CD4-positive, alpha-beta T cell treated with Interleukin-17A for 4 hours (primary cell): ENCODE measurements around the gene DIP2C.
"Not testable (repeated sequence)": the region's sequence is repeated elsewhere in the genome, so short reads cannot be mapped to it uniquely, and the experiment has no call there.

Source experiments
- DNase-seq: peaks from one replicate; pipeline ENCODE4 v3.0.0-alpha.2; 2020; ENCODE audit warnings: mixed read lengths

DIP2C gene

DNA sequence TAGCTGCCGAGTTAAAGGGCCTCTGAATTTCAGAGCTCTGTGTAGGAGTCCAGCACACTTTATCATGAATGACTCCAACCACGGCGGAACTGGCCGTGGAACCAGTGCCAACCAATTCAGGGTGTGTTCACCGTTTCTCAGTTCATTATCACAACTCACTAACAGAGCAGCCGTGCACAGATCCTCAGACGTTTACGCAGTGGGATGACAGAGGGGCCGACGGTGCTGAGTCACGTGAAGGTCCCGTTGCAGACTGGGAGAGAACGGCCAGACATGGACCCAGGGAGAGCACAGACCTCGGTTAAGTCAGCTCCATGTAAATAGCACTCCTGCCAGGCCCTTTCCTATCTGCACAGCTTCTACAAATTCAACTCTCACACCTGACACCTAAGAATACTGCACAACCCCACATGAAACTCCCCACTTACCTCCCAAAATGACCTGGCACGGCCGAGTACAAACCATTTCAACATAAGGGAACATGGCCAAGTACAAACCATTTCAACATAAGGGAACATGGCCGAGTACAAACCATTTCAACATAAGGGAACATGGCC, 95.5 kb downstream of the DIP2C start:
- DNase-seq: no peak

DNA sequence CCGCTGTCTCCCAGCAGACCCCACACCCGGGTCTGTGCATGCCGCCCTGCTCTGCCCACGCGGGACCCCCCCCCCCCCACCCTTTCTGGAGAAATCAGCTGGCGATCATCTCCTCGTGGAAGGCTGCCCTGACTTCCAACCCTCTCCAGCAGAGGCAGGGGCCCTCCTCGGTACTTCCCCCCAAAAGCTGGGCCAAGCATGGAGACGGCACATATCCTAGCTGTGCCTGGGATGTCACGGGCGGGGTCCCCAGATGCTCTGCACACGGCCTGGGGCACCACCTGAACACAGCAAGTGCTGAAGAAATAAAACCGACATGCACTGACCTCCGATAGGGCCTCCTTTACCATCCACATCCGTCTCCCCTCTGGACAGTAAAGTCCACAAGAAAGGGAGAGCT, 96.0 kb downstream of the DIP2C start:
- DNase-seq: no peak

DNA sequence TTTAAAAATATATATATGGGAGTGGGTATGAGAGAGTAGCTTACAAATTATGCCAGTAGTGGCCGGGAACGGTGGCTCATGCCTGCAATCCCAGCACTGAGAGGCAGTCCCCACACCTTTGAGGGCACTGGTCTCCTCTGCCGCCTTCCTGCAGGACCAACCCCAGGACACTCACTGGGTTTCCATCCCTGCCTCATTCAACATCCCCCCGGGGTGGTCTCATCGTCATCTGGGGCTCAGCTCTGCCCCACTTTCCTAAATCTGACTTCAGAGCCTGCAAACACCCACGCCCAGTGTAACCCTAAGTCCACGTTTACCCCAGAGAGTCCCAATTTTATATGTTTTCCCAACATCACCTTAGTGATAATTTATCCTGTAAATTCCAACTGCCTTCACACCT, 96.5 kb downstream of the DIP2C start:
- DNase-seq: no peak

DNA sequence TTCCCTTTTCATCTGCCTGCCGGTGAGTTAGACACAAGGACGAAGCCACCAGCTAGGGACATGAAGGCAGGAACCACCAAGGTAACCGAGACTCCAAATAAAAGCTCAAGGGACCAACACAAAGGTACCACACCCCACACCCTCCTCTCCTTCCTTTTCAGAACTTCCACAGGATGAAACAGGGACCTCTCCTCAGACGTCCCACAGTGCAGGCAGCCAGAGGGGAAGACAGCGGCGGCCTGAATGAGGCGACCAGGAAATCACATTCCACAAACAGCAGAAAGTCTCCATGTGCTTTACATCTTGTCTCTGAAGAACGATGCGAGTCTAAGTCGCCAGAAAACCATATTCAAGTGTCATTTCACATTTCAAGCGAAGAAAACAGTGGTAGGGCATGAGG, 97.8 kb downstream of the DIP2C start:
- DNase-seq: no peak

- DNase-seq: no peak
Measured at GRCh38 chr10:590721-591120, 98.7 kb downstream of the DIP2C start.

DNA sequence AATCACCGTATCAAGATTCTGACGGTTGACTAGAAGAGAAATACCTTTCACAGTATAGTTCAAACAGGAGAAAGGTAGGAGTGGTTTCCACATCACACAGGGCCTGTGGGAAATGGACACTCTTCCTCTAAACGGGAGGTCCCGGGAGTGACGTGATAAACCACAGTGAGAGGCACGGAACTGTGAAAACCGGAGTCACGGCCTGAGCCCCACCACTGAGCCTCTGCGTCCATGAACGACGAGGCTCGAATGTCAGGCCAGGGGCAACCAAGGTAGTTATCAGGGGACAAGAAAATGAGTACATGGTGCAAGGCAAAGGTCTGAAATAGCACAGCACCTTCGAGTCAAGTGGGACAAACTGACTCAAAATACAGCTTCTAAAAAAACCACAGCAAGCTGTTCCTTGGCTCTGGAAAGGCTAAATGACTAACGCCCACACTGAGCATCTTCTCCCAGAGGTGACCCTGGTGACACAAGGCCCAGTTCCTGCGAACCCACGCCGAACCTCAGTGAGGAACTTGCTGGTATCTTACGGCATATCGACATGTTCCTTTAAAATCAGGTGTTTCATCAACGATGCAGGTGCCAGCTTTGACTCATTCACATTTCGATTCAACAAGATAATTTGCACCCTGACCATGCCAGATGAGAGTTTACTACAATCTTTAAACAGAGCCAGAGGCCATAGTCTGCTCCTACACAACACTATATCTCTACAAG, 99.3 kb downstream of the DIP2C start:
- no peak for DNase-seq

- no peak for DNase-seq
Measured at GRCh38 chr10:588246-589165, 101.0 kb downstream of the DIP2C start.

GRCh38 chr10:586716-587115, 102.8 kb downstream of the DIP2C start:
- no peak for DNase-seq

DNA sequence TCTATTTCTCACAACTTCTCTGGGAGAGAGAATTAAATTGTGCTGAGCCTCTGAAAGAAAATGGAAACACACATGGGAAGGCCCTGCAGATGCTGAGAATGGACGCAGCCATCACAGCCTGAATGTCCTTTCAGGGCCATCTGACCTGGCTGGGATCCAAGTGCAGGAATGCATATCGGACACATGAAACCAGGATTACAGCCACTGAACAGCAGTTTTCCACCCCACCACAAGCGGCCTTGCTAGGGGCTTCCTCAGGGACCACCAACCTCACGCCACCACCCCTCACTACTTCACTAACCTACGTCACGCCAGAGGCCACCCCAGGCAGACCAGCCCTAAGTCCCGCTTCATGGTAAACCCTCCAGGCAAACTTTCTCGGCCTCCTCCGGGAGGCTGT, 103.3 kb downstream of the DIP2C start:
- no peak for DNase-seq

DNA sequence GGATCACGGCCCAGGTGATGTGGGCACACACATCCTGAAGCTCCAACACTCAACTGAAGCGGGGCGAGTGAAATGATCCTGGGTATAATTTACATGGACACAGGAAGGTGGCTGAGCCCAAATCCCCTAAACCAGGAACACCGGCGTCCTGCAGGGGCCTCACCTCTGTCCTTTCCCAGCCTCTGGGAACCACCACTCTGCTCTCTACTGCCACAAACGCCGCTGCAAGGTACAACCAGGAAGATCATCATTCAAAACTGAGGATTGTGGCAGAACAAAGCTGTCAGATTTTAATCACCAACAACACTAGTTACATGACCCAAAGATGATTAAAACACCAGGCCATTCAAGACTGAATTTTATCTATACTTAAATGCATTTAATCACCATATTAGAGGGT, 104.0 kb downstream of the DIP2C start:
- no peak for DNase-seq

GRCh38 chr10:584497-585290, 104.8 kb downstream of the DIP2C start:
- not testable (repeated sequence) for DNase-seq

DNA sequence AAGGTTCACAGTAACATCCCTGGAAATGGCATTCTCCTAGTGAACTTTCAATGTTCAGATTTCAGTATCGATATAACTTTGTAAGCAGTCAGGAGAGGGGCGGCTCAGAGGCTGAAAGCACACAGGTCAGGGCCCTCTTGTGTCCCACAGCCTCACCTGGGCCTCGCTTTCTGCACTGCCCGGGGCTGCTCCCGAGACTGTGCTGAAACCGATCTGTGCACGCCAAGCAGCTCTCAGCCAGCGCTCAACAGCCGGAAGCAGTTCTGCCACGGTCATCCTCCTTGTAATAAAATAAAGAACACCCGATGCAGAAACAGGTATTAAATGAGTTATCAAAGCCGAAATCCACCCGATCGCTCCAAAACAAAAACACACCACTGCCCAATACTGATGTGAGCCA, 106.0 kb downstream of the DIP2C start:
- DNase-seq: no peak

DNA sequence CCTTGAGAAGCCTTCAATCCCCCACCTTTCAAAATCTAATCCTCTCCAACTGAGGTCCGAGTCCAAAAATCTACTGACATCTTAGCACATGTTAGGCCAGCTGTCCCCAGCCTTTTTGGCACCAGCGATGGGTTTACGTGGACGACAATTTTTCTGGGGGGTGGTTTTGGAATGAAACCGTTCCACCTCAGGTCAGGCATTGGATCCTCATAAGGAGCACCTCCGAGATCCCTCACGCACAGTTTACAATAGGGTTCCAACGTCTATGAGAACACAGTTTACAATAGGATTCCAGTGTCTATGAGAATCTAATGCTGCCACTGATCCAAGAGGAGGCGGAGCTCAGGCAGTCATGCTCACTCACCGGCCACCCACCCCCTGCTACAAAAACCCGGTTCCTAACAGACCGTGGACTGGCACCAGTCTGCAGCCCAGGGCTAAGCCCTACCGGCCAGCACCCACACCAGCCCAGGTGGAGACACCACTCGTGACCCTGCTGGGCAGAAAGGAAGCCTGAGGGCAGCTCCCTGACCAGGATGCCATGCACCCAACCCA, 107.6 kb downstream of the DIP2C start:
- DNase-seq: no peak

- no peak for DNase-seq
Measured at GRCh38 chr10:580778-581177, 108.7 kb downstream of the DIP2C start.

DNA sequence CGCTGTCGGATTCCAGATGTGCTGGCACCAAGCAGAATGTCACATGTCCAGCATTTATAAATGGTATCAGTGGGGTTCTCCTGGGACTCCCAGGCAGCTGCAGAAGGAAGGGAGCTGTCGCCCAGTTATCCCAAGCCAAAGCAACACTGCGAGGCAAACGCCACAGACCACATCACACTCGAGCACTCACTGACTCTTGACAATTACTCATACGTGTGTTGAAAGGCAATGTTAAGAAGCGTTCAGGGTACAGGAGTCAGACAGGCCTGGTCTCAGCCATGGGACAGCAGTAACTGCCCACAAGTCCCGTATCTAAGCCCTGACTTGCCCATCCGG, 113.4 kb downstream of the DIP2C start:
- DNase-seq: no peak

DNA sequence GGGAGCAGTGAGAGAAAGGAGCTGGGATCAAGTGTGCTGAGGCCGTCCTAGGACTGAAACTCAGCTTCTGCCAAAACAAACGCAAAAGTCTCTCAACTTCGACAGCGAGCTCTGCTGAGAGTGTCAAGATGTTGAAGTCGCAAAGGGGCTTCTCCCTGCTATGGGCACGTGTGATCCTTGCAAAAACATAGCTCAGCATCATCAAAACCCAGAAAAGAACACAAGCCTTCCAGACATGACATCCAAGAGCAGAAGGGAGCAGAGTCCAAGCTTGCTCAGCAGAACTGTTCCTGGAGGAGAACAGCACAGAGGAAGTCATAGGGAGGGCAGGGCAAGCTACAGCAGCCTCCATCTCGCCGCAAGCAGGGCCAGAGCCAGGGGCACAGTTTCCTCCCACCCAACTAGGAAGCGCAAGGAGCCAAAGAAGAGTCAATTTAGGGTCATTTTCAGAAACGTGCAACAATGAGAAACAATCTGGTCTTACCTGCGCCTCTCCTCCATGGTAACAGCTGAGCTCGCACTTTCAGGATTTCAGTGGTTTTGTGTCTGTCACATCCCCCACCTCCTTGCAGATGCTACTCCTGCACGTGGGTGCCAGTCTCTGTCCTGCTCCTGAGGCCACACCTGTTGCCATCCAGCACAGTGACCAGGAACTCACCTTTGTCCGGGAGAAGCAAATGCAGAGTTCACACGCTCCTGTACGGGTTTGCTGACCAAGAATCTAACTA, 113.9 kb downstream of the DIP2C start:
- DNase-seq: no peak

- DNase-seq: no peak
Measured at GRCh38 chr10:572696-573095, 116.8 kb downstream of the DIP2C start.

- no peak for DNase-seq
Measured at GRCh38 chr10:571688-572451, 117.6 kb downstream of the DIP2C start.

DNA sequence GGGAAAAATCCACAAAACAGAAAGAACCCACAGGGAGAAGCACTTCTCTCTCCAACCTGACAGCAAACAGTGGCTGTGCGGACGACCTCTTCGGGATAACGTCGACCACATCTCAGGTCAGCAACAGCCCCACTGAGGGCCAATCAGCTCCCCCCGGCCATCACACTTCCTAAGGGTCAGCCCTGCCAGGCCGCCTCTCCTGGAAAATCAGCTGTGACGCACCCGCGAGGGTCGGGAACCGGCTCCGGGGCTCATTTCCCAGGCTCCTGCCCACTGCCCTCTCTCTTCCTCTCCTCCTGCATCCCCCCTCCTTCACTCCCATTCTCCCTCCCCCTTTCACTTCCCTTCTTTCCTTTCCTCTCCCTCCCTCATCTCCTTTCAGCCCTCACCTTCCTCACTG, 118.3 kb downstream of the DIP2C start:
- DNase-seq: no peak

GRCh38 chr10:570628-571163, 118.8 kb downstream of the DIP2C start:
- no peak for DNase-seq

- no peak for DNase-seq
Measured at GRCh38 chr10:569961-570627, 119.4 kb downstream of the DIP2C start.
